HepG2 (cell line): ENCODE results near the gene PEX3. TPM values are rescaled to one million over a fixed set of nuclear protein-coding genes. Genes with fewer than 3 reads are reported as not detected.

ENCODE experiments used
- DDIT3 ChIP-seq: sonication (generic); formaldehyde crosslinking; IDR thresholded peaks from 2 replicates; pipeline ENCODE4 v1.4.0; 2020; ENCODE audit warnings: mild to moderate bottlenecking, missing genetic modification reagents
- FUBP1 ChIP-seq: sonication (generic); formaldehyde crosslinking; IDR thresholded peaks from 2 replicates; pipeline ENCODE4 v1.5.1; 2020; ENCODE audit warnings: missing genetic modification reagents, mild to moderate bottlenecking, borderline replicate concordance
- POLR2AphosphoS2 ChIP-seq: IDR thresholded peaks from 2 replicates; pipeline ENCODE4 v1.6.1; 2011; ENCODE audit warnings: low read depth, low read length, improper control_type of control experiment
- PRPF4 ChIP-seq: fragments of 200-400 bp; formaldehyde crosslinking; IDR thresholded peaks from 2 replicates; pipeline ENCODE4 v1.6.1; 2016; ENCODE audit warnings: low read length, low read depth; ENCODE audit not compliant: poor library complexity, severe bottlenecking
- SIX1 ChIP-seq: sonication (generic); formaldehyde crosslinking; IDR thresholded peaks from 2 replicates; pipeline ENCODE4 v1.4.0; 2020; ENCODE audit warnings: missing genetic modification reagents, borderline replicate concordance
- ZBTB14 ChIP-seq: sonication (generic); formaldehyde crosslinking; IDR thresholded peaks from 2 replicates; pipeline ENCODE4 v1.4.0; 2020; ENCODE audit warnings: missing genetic modification reagents
- ZBTB7B ChIP-seq: sonication (generic); formaldehyde crosslinking; IDR thresholded peaks from 2 replicates; pipeline ENCODE4 v1.4.0; 2020; ENCODE audit warnings: missing genetic modification reagents
- ZFP41 ChIP-seq: sonication (generic); formaldehyde crosslinking; IDR thresholded peaks from 2 replicates; pipeline ENCODE4 v1.4.0; 2020; ENCODE audit warnings: mild to moderate bottlenecking, missing genetic modification reagents, borderline replicate concordance
- ZMYM4 ChIP-seq: sonication (generic); formaldehyde crosslinking; IDR thresholded peaks from 2 replicates; pipeline ENCODE4 v1.8.1; 2023; ENCODE audit warnings: mild to moderate bottlenecking, missing genetic modification reagents
- ZNF124 ChIP-seq: sonication (generic); formaldehyde crosslinking; IDR thresholded peaks from 2 replicates; pipeline ENCODE4 v1.4.0; 2020; ENCODE audit warnings: missing genetic modification reagents
- ZNF275 ChIP-seq: sonication (generic); formaldehyde crosslinking; IDR thresholded peaks from 2 replicates; pipeline ENCODE4 v1.8.0; 2022; ENCODE audit warnings: missing genetic modification reagents, mild to moderate bottlenecking, inconsistent platforms, borderline replicate concordance
- ZNF281 ChIP-seq: sonication (generic); formaldehyde crosslinking; IDR thresholded peaks from 2 replicates; pipeline ENCODE4 v1.4.0; 2020; ENCODE audit warnings: missing genetic modification reagents, borderline replicate concordance
- ZNF552 ChIP-seq: sonication (generic); formaldehyde crosslinking; IDR thresholded peaks from 2 replicates; pipeline ENCODE4 v1.9.0; 2022; ENCODE audit warnings: missing genetic modification reagents, mild to moderate bottlenecking, borderline replicate concordance
- ZNF619 ChIP-seq: sonication (generic); formaldehyde crosslinking; IDR thresholded peaks from 2 replicates; pipeline ENCODE4 v1.4.0; 2020; ENCODE audit warnings: mild to moderate bottlenecking, missing genetic modification reagents
- ZNF775 ChIP-seq: sonication (generic); formaldehyde crosslinking; IDR thresholded peaks from 2 replicates; pipeline ENCODE4 v1.4.0; 2020; ENCODE audit warnings: missing genetic modification reagents, mild to moderate bottlenecking, moderate library complexity, borderline replicate concordance
- ZSCAN20 ChIP-seq: sonication (generic); formaldehyde crosslinking; IDR thresholded peaks from 2 replicates; pipeline ENCODE4 v1.4.0; 2020; ENCODE audit warnings: missing genetic modification reagents, mild to moderate bottlenecking, borderline replicate concordance
- ZUFSP ChIP-seq: sonication (generic); formaldehyde crosslinking; IDR thresholded peaks from 2 replicates; pipeline ENCODE4 v1.9.0; 2021; ENCODE audit warnings: missing genetic modification reagents, mild to moderate bottlenecking, borderline replicate concordance
- polyA plus RNA-seq, 8 experiments: library from polyadenylated mRNA; depleted of rRNA in 3 of 8; stranded (reverse) in 7 of 8; unstranded in 1 of 8; fragments of >200 nt; fragmentation: Illumina TruSeq in 4 of 8; extraction: Trizol in 4 of 8; gene quantifications; 2 replicates each; pipeline versions ENCODE4 v1.2.1 to v1.2.3, GENCODE V29; 2011 to 2016; ENCODE audit warnings: low read depth in 4 of 8, missing spikeins in 1 of 8, mixed read lengths in 1 of 8; ENCODE audit not compliant: insufficient read depth in 1 of 8
- total RNA-seq, 5 experiments: library from RNA; depleted of rRNA; stranded (reverse); fragments of >200 nt; fragmentation: Illumina TruSeq; extraction: Trizol; gene quantifications; 2 replicates each; pipeline ENCODE4 v1.2.3, GENCODE V29; 2016; ENCODE audit warnings: low read depth in 1 of 5

Gene PEX3
- total and polyA plus RNA-seq, 2 of the 13 experiments (the other 11 are each of a cell fraction or from before 2014, with no cell fraction given), result 30.9 to 40.8 TPM

GRCh38 chr6:143510991-143511891 is 60.6 kb downstream of the PEX3 start, which contains the start of gene FUCA2 (continued):
- TF ChIP-seq ZNF124 (CRISPR knock-in tag) (peak; percentile 79), ZBTB14 (CRISPR knock-in tag) (peak; percentile 39; the same call in 1 of the 2 replicates), SIX1 (CRISPR knock-in tag) (peak; percentile 6; the same call in 1 of the 2 replicates), POLR2AphosphoS2 (no peak), ZUFSP (no peak), ZNF552 (CRISPR knock-in tag) (peak; percentile 78), ZNF619 (CRISPR knock-in tag) (peak; percentile 74; the same call in 1 of the 2 replicates), DDIT3 (CRISPR knock-in tag) (no peak), ZBTB7B (CRISPR knock-in tag) (peak; percentile 27), FUBP1 (CRISPR knock-in tag) (peak; percentile 69; the same call in 1 of the 2 replicates), ZNF281 (CRISPR knock-in tag) (peak; percentile 98), PRPF4 (no peak), ZNF275 (CRISPR knock-in tag) (peak; percentile 68; the same call in 1 of the 2 replicates), ZMYM4 (peak; percentile 67), ZNF775 (CRISPR knock-in tag) (peak; percentile 81; the same call in 1 of the 2 replicates), ZFP41 (no peak; the same call in 1 of the 2 replicates), ZSCAN20 (peak; percentile 98; the same call in 1 of the 2 replicates)
